Thyroid gland (tissue), 4 donors: Measurements from ENCODE around the gene ARHGEF9.

Experiments used
- CTCF ChIP-seq, 6 experiments: fragments of 200-600 bp in 3 of 6; fragments of 450-650 bp in 3 of 6; sonication (generic) in 3 of 6; IDR thresholded peaks; one replicate each; pipeline ENCODE4 v1.5.1; 2016 to 2019; ENCODE audit warnings: antibody characterized with exemption in 6 of 6, mild to moderate bottlenecking in 2 of 6, inconsistent platforms in 1 of 6, moderate library complexity in 1 of 6
- POLR2A ChIP-seq, 2 donors: fragments of 450-650 bp; IDR thresholded peaks; one replicate each; pipeline ENCODE4 v1.6.1; 2017; ENCODE audit warnings: antibody characterized with exemption in 2 of 2, mild to moderate bottlenecking in 2 of 2, moderate library complexity in 1 of 2

- TF ChIP-seq CTCF (IDR thresholded peaks at IDR 0.05) (no peak), POLR2A (IDR thresholded peaks at IDR 0.05) (no peak)
Observed at GRCh38 chrX:63673896-63674295, 111.1 kb downstream of the ARHGEF9 start.
